ENCODE results near the gene SEMA4D.

SEMA4D gene

GRCh38 chr9:89527084-89527483 lies 29.2 kb upstream of the SEMA4D start:
- Histone ChIP-seq H2AFZ (ENCODE audit: low read length) (no peak overlapping the region), H3K4me1 (ENCODE audit: insufficient read depth, low read length, severe bottlenecking) (peaks cover 2% of the 10 kb centered on the region), H3K9ac (ENCODE audit: low read length) (no peak overlapping the region), H3K79me2 (ENCODE audit: insufficient read depth, low read length) (no peaks in the 10 kb centered on the region), H3K9me2 (ENCODE audit: low read depth, low read length) (no peaks in the 10 kb centered on the region), H3K36me3 (ENCODE audit: insufficient read depth, low read length) (no peaks in the 10 kb centered on the region), H3K27me3 (ENCODE audit: insufficient read depth, low read length) (no peaks in the 10 kb centered on the region; the same call in 1 of the 2 replicates), H4K20me1 (ENCODE audit: insufficient read depth, low read length) (no peaks in the 10 kb centered on the region), H3K9me3 (ENCODE audit: low read length) (no peaks in the 10 kb centered on the region), H3K27ac (ENCODE audit: low read depth, low read length, poor library complexity, severe bottlenecking) (no peak overlapping the region), H3K4me2 (ENCODE audit: low read length) (no peak overlapping the region), H3F3A (ENCODE audit: insufficient read depth, low read length) (no peaks in the 10 kb centered on the region), H3K4me3 (ENCODE audit: low read depth, low read length, poor library complexity, severe bottlenecking) (no peak overlapping the region)
- TF ChIP-seq CTCF (IDR thresholded peaks at IDR 0.05; ENCODE audit: low read length) (no peak), EZH2 (IDR thresholded peaks at IDR 0.05; ENCODE audit: borderline replicate concordance, low read length) (no peak)

DNA sequence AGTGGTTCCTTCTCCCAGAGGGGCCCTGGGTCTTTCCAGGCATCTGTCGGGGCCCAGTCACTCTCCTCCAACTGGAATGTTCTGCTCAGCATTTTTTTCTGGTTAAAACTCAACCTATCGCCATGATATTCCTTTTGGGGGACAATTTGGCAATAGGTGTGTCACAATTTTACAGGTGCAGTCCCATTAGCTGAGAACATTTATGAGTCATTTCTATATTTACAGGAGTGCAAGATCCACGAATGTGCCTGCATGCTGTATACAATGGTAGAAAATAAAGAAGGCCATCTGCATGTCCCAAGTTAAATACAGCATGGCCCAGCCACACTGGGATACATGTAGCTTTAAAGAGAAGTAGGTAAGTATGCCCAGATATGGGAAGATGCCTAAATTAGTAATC lies 28.8 kb upstream of the SEMA4D start:
- Histone ChIP-seq H3K36me3 (ENCODE audit: insufficient read depth, low read length) (no peaks in the 10 kb centered on the region), H3K9ac (ENCODE audit: low read length) (no peak overlapping the region), H2AFZ (ENCODE audit: low read length) (no peak overlapping the region), H3K79me2 (ENCODE audit: insufficient read depth, low read length) (no peaks in the 10 kb centered on the region), H3K9me3 (ENCODE audit: low read length) (no peaks in the 10 kb centered on the region), H3K9me2 (ENCODE audit: low read depth, low read length) (no peaks in the 10 kb centered on the region), H3F3A (ENCODE audit: insufficient read depth, low read length) (no peaks in the 10 kb centered on the region), H3K4me2 (ENCODE audit: low read length) (no peak overlapping the region), H3K27ac (ENCODE audit: low read depth, low read length, poor library complexity, severe bottlenecking) (no peak overlapping the region), H3K4me3 (ENCODE audit: low read depth, low read length, poor library complexity, severe bottlenecking) (no peak overlapping the region), H3K27me3 (ENCODE audit: insufficient read depth, low read length) (no peaks in the 10 kb centered on the region; the same call in 1 of the 2 replicates), H3K4me1 (ENCODE audit: insufficient read depth, low read length, severe bottlenecking) (peaks cover 3% of the 10 kb centered on the region), H4K20me1 (ENCODE audit: insufficient read depth, low read length) (no peaks in the 10 kb centered on the region)
- TF ChIP-seq CTCF (IDR thresholded peaks at IDR 0.05; ENCODE audit: low read length): no peak
- no peak for TF ChIP-seq EZH2 (IDR thresholded peaks at IDR 0.05; ENCODE audit: borderline replicate concordance, low read length)

DNA sequence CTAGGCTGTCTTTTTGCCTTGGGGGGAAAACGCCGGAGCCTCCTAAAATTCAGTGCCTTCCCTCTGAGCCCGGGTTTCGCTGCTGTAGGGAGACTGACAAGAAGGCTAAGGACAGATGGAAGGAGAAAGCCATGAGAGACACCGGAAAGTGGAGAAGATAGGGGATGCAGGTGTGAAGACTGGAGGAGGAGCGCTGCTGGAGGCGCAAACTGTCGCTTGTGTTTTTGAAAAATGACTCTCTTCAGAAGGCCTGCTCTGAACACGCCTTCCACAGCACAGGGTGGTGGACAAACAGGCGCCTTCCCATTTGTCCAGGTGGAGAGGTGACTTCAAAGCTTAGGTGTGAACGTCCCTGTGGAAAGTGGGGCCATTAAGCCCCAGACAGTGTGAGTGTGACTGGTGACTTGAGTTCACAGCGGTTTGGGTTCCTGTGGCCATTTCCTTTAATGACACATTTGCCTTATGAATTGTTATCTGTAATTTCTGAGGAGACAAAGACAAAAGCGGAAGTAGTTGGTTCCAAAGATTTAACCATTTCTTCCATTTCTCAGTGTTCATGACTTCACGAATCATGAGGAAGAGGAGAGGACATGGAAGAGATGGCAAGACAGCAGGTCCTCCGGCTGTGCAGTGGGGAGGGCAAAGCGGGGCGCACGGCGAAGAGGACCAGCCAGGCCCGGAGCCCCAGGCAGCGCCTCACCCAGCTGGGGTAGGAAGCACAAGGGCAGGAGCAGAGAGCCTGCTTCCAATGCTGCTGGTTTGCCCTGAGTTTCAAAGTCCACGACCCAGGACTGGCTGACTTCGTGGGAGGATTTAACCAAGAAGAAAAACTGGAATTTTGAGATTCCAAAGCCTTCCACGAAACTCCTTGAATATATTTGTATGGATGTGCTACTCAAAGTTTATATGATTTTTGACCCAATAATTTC lies 27.8 kb upstream of the SEMA4D start:
- H3K9ac ChIP-seq (ENCODE audit: low read length): no peak overlapping the region
- no peaks in the 10 kb centered on the region for H3K79me2 ChIP-seq (ENCODE audit: insufficient read depth, low read length)
- no peak overlapping the region for H3K4me3 ChIP-seq (ENCODE audit: low read depth, low read length, poor library complexity, severe bottlenecking)
- H3K9me3 ChIP-seq (ENCODE audit: low read length): no peaks in the 10 kb centered on the region
- H3K36me3 ChIP-seq (ENCODE audit: insufficient read depth, low read length): no peaks in the 10 kb centered on the region
- H3K27ac ChIP-seq (ENCODE audit: low read depth, low read length, poor library complexity, severe bottlenecking): no peak overlapping the region
- TF ChIP-seq EZH2 (IDR thresholded peaks at IDR 0.05; ENCODE audit: borderline replicate concordance, low read length): no peak
- TF ChIP-seq CTCF (IDR thresholded peaks at IDR 0.05; ENCODE audit: low read length): no peak
- H3K9me2 ChIP-seq (ENCODE audit: low read depth, low read length): no peaks in the 10 kb centered on the region
- no peaks in the 10 kb centered on the region for H4K20me1 ChIP-seq (ENCODE audit: insufficient read depth, low read length)
- no peaks in the 10 kb centered on the region; the same call in 1 of the 2 replicates for H3K27me3 ChIP-seq (ENCODE audit: insufficient read depth, low read length)
- H3K4me1 ChIP-seq (ENCODE audit: insufficient read depth, low read length, severe bottlenecking): peaks cover 3% of the 10 kb centered on the region
- H3F3A ChIP-seq (ENCODE audit: insufficient read depth, low read length): no peaks in the 10 kb centered on the region
- no peak overlapping the region for H3K4me2 ChIP-seq (ENCODE audit: low read length)
- no peak overlapping the region for H2AFZ ChIP-seq (ENCODE audit: low read length)

Measured in OCI-LY1 (cell line).